Left lobe of liver (tissue), 2 donors: Measurements from ENCODE around the gene MAJIN. TPM values are rescaled to one million over a fixed set of nuclear protein-coding genes. Genes with fewer than 3 reads are reported as not detected.

Source experiments
- ATAC-seq: fragments of 200-7000 bp; cut with Tn5 transposase; one replicate; pipeline ENCODE4 v1.9.1; 2020; ENCODE audit warnings: mild to moderate bottlenecking, moderate library complexity
- DNase-seq: peaks from one replicate; pipeline ENCODE4 v3.0.0-alpha.2; 2020; ENCODE audit warnings: low spot score
- total RNA-seq: library from RNA; stranded (reverse); gene quantifications from one replicate; pipeline ENCODE4 v1.2.1, GENCODE V29; 2021
- donor health status: DM: no; HTN: no; CAD: no; lungs with moderate emphysema.
- donor health status: DM: no; HTN: yes; CAD: no.

Gene MAJIN
- total RNA-seq, 1 donor from 2014 or later = not detected

- DNase-seq (no peak), ATAC-seq (no peak)
Observed at GRCh38 chr11:64914123-64914522, 57.8 kb downstream of the MAJIN start.

- DNase-seq (no peak), ATAC-seq (no peak)
Observed at GRCh38 chr11:64913171-64913727, 58.7 kb downstream of the MAJIN start.

- DNase-seq (no peak), ATAC-seq (no peak)
Observed at GRCh38 chr11:64911689-64912088, 60.2 kb downstream of the MAJIN start.

- no peak for DNase-seq
- no peak for ATAC-seq
Observed at GRCh38 chr11:64911142-64911541, 60.8 kb downstream of the MAJIN start.

- DNase-seq (no peak), ATAC-seq (no peak)
Observed at GRCh38 chr11:64910451-64911093, 61.3 kb downstream of the MAJIN start.

- no peak for DNase-seq
- ATAC-seq = no peak
Observed at GRCh38 chr11:64909653-64910343, 62.1 kb downstream of the MAJIN start.

GRCh38 chr11:64908766-64909165 lies 63.1 kb downstream of the MAJIN start:
- no peak for ATAC-seq
- DNase-seq = no peak

- ATAC-seq = no peak
Observed at GRCh38 chr11:64906314-64906635, 65.6 kb downstream of the MAJIN start.

GRCh38 chr11:64905516-64906313 lies 66.2 kb downstream of the MAJIN start:
- ATAC-seq = peak; percentile 34
- no peak for DNase-seq

More at GRCh38 chr11:64906314-64906635, 65.6 kb downstream of the MAJIN start:
- no peak for DNase-seq

- ATAC-seq (no peak), DNase-seq (no peak)
Observed at GRCh38 chr11:64903291-64903833, 68.5 kb downstream of the MAJIN start.

GRCh38 chr11:64902102-64902900 lies 69.6 kb downstream of the MAJIN start:
- ATAC-seq (no peak), DNase-seq (no peak)

GRCh38 chr11:64900774-64901173 lies 71.1 kb downstream of the MAJIN start:
- ATAC-seq = no peak
- DNase-seq = no peak

- ATAC-seq (no peak), DNase-seq (no peak)
Observed at GRCh38 chr11:64900263-64900678, 71.6 kb downstream of the MAJIN start.

- ATAC-seq (no peak), DNase-seq (no peak)
Observed at GRCh38 chr11:64898541-64898940, 73.4 kb downstream of the MAJIN start.

GRCh38 chr11:64898076-64898445 lies 73.8 kb downstream of the MAJIN start:
- DNase-seq (no peak), ATAC-seq (no peak)

GRCh38 chr11:64897381-64898075 lies 74.4 kb downstream of the MAJIN start:
- ATAC-seq = no peak
- no peak for DNase-seq

- ATAC-seq = no peak
Observed at GRCh38 chr11:64896448-64897022, 75.4 kb downstream of the MAJIN start.

GRCh38 chr11:64894812-64895452 lies 77.0 kb downstream of the MAJIN start:
- DNase-seq = no peak

More at GRCh38 chr11:64896448-64897022, 75.4 kb downstream of the MAJIN start:
- no peak for DNase-seq

More at GRCh38 chr11:64894812-64895452, 77.0 kb downstream of the MAJIN start:
- no peak for ATAC-seq
